ENCODE measurements around the gene PCMT1. TPM values are rescaled to one million over a fixed set of nuclear protein-coding genes. Genes with fewer than 3 reads are reported as not detected.

Gene PCMT1
- total and polyA plus RNA-seq, 9 of the 15 experiments (the other 6 are each of a cell fraction or from before 2014, with no cell fraction given), result 217 to 541 (median 327) TPM

DNA sequence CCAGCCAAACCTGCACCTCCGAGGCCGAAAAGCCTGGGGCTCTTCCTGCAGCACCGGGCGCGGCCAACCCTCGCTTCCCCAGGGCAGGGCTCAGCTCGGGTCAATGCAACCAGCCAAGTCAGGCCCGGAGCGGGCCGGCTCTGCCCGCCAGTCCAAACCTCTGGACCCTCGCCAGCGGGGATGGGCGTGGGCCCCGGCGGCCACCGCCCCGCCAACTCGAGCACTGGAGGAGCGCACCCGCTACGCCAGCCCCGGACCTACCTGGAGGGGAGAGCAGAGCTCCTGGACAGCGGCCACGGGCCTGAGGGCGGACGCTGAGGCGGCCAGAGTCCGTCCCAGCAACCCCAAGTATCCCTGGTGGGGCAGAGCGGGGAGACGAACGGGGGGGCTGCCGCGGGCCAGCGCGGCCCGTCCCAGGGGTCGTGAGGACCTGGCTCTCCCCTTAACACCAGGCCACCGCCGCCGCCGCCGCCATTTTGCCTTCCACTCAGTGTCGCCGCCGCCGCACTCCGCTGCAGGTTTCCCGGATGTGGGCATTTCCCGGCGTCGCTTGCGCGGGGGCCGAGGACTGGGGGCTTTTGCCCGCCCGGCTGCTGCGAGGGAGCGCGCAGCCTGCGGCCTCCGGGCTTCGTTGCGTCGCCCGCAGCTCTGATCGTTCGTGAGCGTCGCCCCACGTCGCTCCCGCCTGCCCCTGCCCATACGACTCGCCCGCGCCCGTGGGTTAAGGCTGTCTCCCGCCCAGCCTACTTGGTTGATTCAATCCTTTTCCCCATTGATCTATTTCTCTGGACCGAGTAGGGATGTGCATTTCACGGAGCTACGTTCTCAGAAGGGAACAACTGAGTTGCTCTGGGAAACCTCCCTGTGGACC, 31.7 kb upstream of the PCMT1 start, which contains the start of gene LATS1 (continued):
- no peak for TF ChIP-seq ZNF75A (CRISPR knock-in tag; IDR thresholded peaks at IDR 0.05)
- TF ChIP-seq CBFB (CRISPR knock-in tag; IDR thresholded peaks at IDR 0.05), result peak; percentile 95
- TF ChIP-seq, protein P1, sequence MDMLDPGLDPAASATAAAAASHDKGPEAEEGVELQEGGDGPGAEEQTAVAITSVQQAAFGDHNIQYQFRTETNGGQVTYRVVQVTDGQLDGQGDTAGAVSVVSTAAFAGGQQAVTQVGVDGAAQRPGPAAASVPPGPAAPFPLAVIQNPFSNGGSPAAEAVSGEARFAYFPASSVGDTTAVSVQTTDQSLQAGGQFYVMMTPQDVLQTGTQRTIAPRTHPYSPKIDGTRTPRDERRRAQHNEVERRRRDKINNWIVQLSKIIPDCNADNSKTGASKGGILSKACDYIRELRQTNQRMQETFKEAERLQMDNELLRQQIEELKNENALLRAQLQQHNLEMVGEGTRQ (CRISPR knock-in tag; IDR thresholded peaks at IDR 0.05), result peak; percentile 29; the same call in 1 of the 2 replicates
- TF ChIP-seq, protein P2, sequence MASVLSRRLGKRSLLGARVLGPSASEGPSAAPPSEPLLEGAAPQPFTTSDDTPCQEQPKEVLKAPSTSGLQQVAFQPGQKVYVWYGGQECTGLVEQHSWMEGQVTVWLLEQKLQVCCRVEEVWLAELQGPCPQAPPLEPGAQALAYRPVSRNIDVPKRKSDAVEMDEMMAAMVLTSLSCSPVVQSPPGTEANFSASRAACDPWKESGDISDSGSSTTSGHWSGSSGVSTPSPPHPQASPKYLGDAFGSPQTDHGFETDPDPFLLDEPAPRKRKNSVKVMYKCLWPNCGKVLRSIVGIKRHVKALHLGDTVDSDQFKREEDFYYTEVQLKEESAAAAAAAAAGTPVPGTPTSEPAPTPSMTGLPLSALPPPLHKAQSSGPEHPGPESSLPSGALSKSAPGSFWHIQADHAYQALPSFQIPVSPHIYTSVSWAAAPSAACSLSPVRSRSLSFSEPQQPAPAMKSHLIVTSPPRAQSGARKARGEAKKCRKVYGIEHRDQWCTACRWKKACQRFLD (CRISPR knock-in tag; IDR thresholded peaks at IDR 0.05), result no peak
- peak; percentile 17; the same call in 1 of the 2 replicates for TF ChIP-seq PHF21A (IDR thresholded peaks at IDR 0.05; ENCODE audit: borderline replicate concordance, low read depth)
- no peak for TF ChIP-seq NFYB (IDR thresholded peaks at IDR 0.05; ENCODE audit: extremely low read depth, insufficient read length)
- no peak for TF ChIP-seq NFE2L1 (tag; IDR thresholded peaks at IDR 0.05; ENCODE audit: borderline replicate concordance, low read depth)
- no peak for TF ChIP-seq YBX1 (IDR thresholded peaks at IDR 0.05)
- no peak; the same call in 1 of the 2 replicates for TF ChIP-seq ZNF41 (CRISPR knock-in tag; conservative IDR thresholded peaks at IDR 0.05)
- TF ChIP-seq, protein P3, sequence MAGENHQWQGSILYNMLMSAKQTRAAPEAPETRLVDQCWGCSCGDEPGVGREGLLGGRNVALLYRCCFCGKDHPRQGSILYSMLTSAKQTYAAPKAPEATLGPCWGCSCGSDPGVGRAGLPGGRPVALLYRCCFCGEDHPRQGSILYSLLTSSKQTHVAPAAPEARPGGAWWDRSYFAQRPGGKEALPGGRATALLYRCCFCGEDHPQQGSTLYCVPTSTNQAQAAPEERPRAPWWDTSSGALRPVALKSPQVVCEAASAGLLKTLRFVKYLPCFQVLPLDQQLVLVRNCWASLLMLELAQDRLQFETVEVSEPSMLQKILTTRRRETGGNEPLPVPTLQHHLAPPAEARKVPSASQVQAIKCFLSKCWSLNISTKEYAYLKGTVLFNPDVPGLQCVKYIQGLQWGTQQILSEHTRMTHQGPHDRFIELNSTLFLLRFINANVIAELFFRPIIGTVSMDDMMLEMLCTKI (IDR thresholded peaks at IDR 0.05; ENCODE audit: partially characterized antibody), result no peak
- TF ChIP-seq C11orf30 (IDR thresholded peaks at IDR 0.05; ENCODE audit: low read depth), result peak; percentile 95
- TF ChIP-seq NCOA2 (IDR thresholded peaks at IDR 0.05; ENCODE audit: partially characterized antibody in 2 of 2), result no peak
- TF ChIP-seq ASH1L (IDR thresholded peaks at IDR 0.05; ENCODE audit: borderline replicate concordance, low read depth, partially characterized antibody), result no peak
- no peak; the same call in 1 of the 2 replicates for TF ChIP-seq ZFP1 (CRISPR knock-in tag; IDR thresholded peaks at IDR 0.05)
- TF ChIP-seq, protein P4, sequence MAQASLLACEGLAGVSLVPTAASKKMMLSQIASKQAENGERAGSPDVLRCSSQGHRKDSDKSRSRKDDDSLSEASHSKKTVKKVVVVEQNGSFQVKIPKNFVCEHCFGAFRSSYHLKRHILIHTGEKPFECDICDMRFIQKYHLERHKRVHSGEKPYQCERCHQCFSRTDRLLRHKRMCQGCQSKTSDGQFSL (CRISPR knock-in tag; IDR thresholded peaks at IDR 0.05), result peak; percentile 68; the same call in 1 of the 2 replicates
- TF ChIP-seq, protein P4 (tag; IDR thresholded peaks at IDR 0.05), result no peak; a peak in 1 of 4 replicates
- peak; percentile 100 for TF ChIP-seq PHF8 (IDR thresholded peaks at IDR 0.05; ENCODE audit: borderline replicate concordance, low read length)
- no peak for TF ChIP-seq ZNF77 (CRISPR knock-in tag; IDR thresholded peaks at IDR 0.05)
- TF ChIP-seq STAT5B (CRISPR knock-in tag; IDR thresholded peaks at IDR 0.05), result no peak
- no peak for TF ChIP-seq ETS2 (tag; IDR thresholded peaks at IDR 0.05; ENCODE audit: borderline replicate concordance, poor library complexity, severe bottlenecking)
- TF ChIP-seq PRMT5 (CRISPR knock-in tag; IDR thresholded peaks at IDR 0.05), result no peak; the same call in 1 of the 2 replicates
- peak; percentile 99 for TF ChIP-seq CHD1 (IDR thresholded peaks at IDR 0.05; ENCODE audit: low read length)
- TF ChIP-seq NFATC3 (IDR thresholded peaks at IDR 0.05), result no peak
- TF ChIP-seq HMGN3 (IDR thresholded peaks at IDR 0.05; ENCODE audit: borderline replicate concordance, extremely low read depth, insufficient read length, low read depth, low read length), result peak; percentile 93
